ENCODE measurements around the gene PIM3.

- TF ChIP-seq POLR2AphosphoS5 (IDR thresholded peaks at IDR 0.05) (no peak), POLR2A (IDR thresholded peaks at IDR 0.05) (no peak)
Observed at GRCh38 chr22:49979587-49980264, 19.2 kb downstream of the PIM3 start.

Data from suprapubic skin (tissue), 4 donors.